Activated naive CD4-positive, alpha-beta T cell treated with Interleukin-2 at 50 U/mL for 16 hours (primary cell): Measurements from ENCODE around the gene PKDREJ.

Experiments used
- DNase-seq: peaks from one replicate; pipeline ENCODE4 v3.0.0-alpha.2; 2020

The PKDREJ gene

GRCh38 chr22:46230262-46230901 lies 32.8 kb downstream of the PKDREJ start:
- no peak for DNase-seq

- DNase-seq: no peak
These were observed 33.4 kb downstream of the PKDREJ start for GRCh38 chr22:46229701-46230100.

DNA sequence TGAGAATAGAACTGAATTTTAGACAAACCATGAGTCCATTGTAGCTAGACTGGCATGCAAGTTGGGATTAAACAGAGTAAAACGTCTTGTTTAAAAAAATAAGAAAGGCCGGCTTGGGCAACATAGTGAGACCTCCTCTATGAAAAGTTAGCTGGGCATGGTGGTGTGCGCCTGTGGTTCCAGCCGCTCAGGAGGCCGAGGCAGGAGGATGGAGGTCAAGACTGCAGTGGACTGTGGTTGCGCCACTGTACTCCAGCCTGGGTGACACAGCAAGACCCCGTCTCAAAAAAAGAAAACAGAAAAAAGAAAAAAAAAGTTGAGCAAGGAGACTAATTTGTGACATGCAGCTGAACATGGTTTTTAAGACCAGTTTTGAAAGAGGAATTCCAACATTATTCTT lies 36.6 kb downstream of the PKDREJ start:
- DNase-seq: no peak

- no peak for DNase-seq
These were observed 37.5 kb downstream of the PKDREJ start for GRCh38 chr22:46225631-46226030.

DNA sequence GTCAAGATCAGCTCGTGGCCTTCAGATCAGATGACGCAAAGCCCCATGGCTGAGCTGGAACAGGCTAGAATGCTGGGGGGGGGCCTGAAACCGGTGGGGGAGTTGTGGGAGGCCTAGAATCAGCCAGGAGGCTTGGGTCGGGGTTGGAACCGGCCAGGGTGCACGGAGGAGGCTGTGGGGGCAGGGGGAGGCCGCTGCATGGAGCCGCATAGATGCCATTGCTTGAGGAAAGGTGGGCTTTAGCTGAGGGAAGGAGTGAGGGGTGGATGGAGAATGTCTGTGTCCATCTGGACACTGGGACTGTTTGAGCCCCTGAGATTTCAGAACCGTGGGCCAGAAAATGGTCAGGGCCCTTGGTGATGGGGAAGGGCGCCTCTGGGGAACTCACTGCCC lies 38.2 kb downstream of the PKDREJ start:
- no peak for DNase-seq

DNA sequence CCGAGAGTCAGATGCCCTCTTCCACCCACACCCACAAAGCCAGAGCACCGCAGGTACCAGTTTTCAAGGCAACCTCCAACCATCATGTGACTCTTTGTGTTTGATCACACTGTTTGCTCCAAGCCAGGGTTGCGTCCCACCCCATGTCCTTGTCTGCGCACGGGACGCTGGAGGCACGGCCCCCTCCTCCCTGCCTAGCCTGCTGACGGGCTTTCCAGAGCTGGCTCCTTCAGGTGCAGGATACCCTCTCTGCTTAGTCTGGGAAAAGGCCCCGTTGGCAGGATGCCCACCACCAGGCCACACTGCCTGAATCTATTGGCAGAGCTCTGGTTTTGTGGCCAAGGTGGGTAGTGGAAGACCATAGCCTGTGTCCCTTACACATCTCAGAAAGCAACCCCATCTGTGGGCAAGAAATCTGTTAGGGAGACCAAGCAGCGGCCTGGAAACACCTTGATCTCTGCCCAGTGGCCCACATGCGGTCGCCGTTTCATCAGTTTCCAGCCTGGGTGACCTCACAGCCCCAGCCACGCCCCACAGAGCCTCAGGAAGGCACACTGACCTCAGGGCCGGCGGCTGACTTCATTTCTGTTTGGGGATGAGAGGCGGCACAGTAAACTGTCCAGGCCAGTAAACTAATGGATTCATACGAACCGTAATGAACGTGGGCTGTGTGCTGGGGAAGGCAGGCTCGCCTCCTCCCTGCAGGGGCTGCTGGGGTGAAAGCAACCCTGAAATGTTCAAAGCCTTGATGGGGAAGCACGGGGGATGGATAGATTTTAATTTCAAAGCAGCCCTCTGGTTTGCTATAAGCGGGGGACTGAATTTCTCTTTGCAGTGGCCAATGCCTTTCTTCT lies 38.9 kb downstream of the PKDREJ start:
- DNase-seq: no peak

GRCh38 chr22:46220921-46221320 lies 42.2 kb downstream of the PKDREJ start:
- no peak for DNase-seq

DNA sequence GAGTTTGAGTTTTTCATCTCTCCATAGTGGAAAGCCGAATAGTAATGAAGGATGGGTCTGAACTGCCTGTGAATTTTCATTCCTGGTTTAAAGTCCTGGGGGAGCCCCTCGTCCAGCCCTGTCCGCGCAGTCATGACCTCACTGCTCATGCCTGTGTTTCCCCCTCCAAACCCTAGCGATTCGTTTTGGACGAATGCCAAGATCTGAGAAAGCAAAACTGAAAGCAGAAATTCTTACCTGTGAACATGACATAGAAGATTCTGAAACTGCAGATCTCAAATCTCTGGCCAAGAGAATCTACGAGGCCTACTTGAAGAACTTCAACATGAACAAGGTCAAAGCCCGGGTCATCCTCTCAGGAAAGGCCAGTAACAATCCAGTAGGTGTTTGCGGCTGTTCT lies 43.5 kb downstream of the PKDREJ start:
- DNase-seq: no peak

GRCh38 chr22:46214616-46215015 lies 48.5 kb downstream of the PKDREJ start:
- no peak for DNase-seq

GRCh38 chr22:46214149-46214548 lies 49.0 kb downstream of the PKDREJ start:
- no peak for DNase-seq

GRCh38 chr22:46213052-46213451 lies 50.1 kb downstream of the PKDREJ start:
- DNase-seq: no peak

DNA sequence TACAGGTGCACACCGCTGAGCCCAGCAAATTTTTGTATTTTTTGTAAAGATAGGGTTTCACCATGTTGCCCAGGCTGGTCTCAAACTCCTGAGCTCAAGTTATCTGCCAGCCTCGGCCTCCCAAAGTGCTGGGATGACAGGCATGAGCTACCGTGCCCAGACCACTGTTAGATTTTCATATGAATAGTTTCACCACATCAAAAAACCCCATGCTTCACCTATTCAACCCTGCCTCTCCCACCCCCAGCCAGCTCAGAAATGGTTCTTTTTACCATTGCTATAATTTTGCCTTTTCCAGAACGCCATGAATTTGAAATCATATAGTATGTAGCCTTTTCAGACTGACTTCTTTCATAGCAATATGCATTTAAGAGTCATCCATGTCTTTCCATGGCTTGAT lies 50.9 kb downstream of the PKDREJ start:
- DNase-seq: no peak

DNA sequence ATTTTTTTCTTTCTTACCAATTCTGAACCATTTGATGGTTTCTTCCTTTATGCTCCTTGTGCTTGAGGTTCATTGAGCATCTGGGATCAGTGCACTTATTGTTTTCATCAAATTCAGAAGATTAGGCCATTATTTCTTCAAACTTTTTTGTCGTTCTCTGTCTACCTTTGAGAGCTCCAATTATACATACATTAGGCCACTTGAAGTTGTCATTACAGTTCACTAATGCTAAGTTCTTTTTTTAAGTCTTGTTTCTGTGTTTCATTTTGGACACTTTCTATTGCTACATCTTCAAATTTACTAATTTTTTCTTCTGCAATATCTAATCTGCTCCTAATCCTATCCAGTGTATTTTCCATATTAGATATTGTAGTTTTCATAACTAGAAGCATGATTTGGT lies 53.9 kb downstream of the PKDREJ start:
- no peak for DNase-seq
